CD8-positive, alpha-beta memory T cell (primary cell): ENCODE data around the gene ZNF385C. TPM values are rescaled to one million over a fixed set of nuclear protein-coding genes. Genes with fewer than 3 reads are reported as not detected.

ENCODE experiments used
- CTCF ChIA-PET: fragments of 350-600 bp; sonication (Branson Sonifier 250); formaldehyde crosslinking; loops from one replicate; lab custom pipeline; 2021; ENCODE audit warnings: antibody characterized with exemption; lab: Charles Lee
- POLR2A ChIA-PET: fragments of 350-600 bp; sonication (Branson Sonifier 250); formaldehyde crosslinking; loops from one replicate; lab custom pipeline; 2021; ENCODE audit warnings: antibody characterized with exemption; lab: Charles Lee
- DNase-seq, 5 donors: peaks; one replicate each; pipeline versions ENCODE4 v3.0.0 to v3.0.0-alpha.2; 2020 to 2022; ENCODE audit warnings: mixed read lengths in 1 of 5
- H3K27ac ChIP-seq: one replicate; pipeline ENCODE4 v1.7.0; 2013; ENCODE audit warnings: low read depth, mild to moderate bottlenecking, low read length, moderate library complexity
- H3K27me3 ChIP-seq: 2 replicates; pipeline ENCODE4 v1.7.0; 2013; ENCODE audit warnings: low read length, mild to moderate bottlenecking; ENCODE audit not compliant: insufficient read depth, poor library complexity, severe bottlenecking
- H3K36me3 ChIP-seq: 2 replicates; pipeline ENCODE4 v1.7.0; 2013; ENCODE audit warnings: mild to moderate bottlenecking, low read length, moderate library complexity; ENCODE audit not compliant: insufficient read depth
- H3K4me1 ChIP-seq: 2 replicates; pipeline ENCODE4 v1.7.0; 2013; ENCODE audit warnings: mild to moderate bottlenecking, low read length, moderate library complexity; ENCODE audit not compliant: insufficient read depth
- H3K4me3 ChIP-seq: 2 replicates; pipeline ENCODE4 v1.7.0; 2013; ENCODE audit warnings: mild to moderate bottlenecking, low read length
- H3K9me3 ChIP-seq: 2 replicates; pipeline ENCODE4 v1.7.0; 2013; ENCODE audit warnings: mild to moderate bottlenecking, low read length
- H3K27ac Mint-ChIP-seq, 8 donors: one replicate each; pipeline ENCODE4 v1.8.0; 2020 to 2021; ENCODE audit warnings: mixed read lengths in 8 of 8, mild to moderate bottlenecking in 6 of 8, inconsistent platforms in 3 of 8, moderate library complexity in 3 of 8
- H3K27me3 Mint-ChIP-seq, 2 donors: one replicate each; pipeline ENCODE4 v1.8.0; 2020 to 2021; ENCODE audit warnings: mixed read lengths in 2 of 2, mild to moderate bottlenecking in 1 of 2, moderate library complexity in 1 of 2
- H3K36me3 Mint-ChIP-seq, 3 donors: one replicate each; pipeline ENCODE4 v1.8.0; 2020 to 2021; ENCODE audit warnings: mixed read lengths in 3 of 3, inconsistent platforms in 1 of 3, mild to moderate bottlenecking in 1 of 3
- H3K4me1 Mint-ChIP-seq, 3 donors: one replicate each; pipeline ENCODE4 v1.8.0; 2020 to 2021; ENCODE audit warnings: mixed read lengths in 3 of 3, inconsistent platforms in 1 of 3, mild to moderate bottlenecking in 1 of 3
- H3K4me3 Mint-ChIP-seq, 7 donors: one replicate each; pipeline ENCODE4 v1.8.0; 2020 to 2021; ENCODE audit warnings: mixed read lengths in 7 of 7, mild to moderate bottlenecking in 6 of 7, moderate library complexity in 4 of 7, inconsistent platforms in 2 of 7
- H3K9me3 Mint-ChIP-seq, 5 donors: one replicate each; pipeline ENCODE4 v1.8.0; 2020 to 2022; ENCODE audit warnings: mixed read lengths in 5 of 5, mild to moderate bottlenecking in 3 of 5, moderate library complexity in 2 of 5, inconsistent platforms in 1 of 5
- polyA plus RNA-seq: library from polyadenylated mRNA; unstranded; fragments of 300-500 nt; fragmentation: Illumina TruSeq; gene quantifications from one replicate; pipeline ENCODE4 v1.2.3, GENCODE V29; 2021
- total RNA-seq, 2 experiments: library from RNA; stranded (reverse); gene quantifications; one replicate each; pipeline ENCODE4 v1.2.3, GENCODE V29; 2021

ZNF385C gene
- total and polyA plus RNA-seq, 3 experiments from 2014 or later: not detected

- no peaks in the 10 kb centered on the region for H3K27me3 ChIP-seq
- peaks cover 15 to 38% of the 10 kb centered on the region in 2 donors for H3K27me3 Mint-ChIP-seq
- H3K9me3 ChIP-seq: no peaks in the 10 kb centered on the region
- no peak overlapping the region for H3K4me3 ChIP-seq
- ChIA-PET POLR2A (no interaction called here), CTCF (interaction anchor here (0.8 to 1.4 kb wide), 3 partner anchors 20 to 25 kb away, joined by 3 to 7 read pairs (median 3); no protein-coding TSS in a partner anchor)
- no peak for DNase-seq
- H3K27ac Mint-ChIP-seq: no peak overlapping the region
- no peaks in the 10 kb centered on the region for H3K4me1 Mint-ChIP-seq
- no peaks in the 10 kb centered on the region for H3K9me3 Mint-ChIP-seq
- no peaks in the 10 kb centered on the region for H3K4me1 ChIP-seq
- peaks cover 0 to 2% (median 0%) of the 10 kb centered on the region in 3 donors for H3K36me3 Mint-ChIP-seq
- no peak overlapping the region for H3K27ac ChIP-seq
- no peak overlapping the region for H3K4me3 Mint-ChIP-seq
- H3K36me3 ChIP-seq: no peaks in the 10 kb centered on the region
Observed at GRCh38 chr17:42090964-42091790, 7.1 kb downstream of the ZNF385C start.

GRCh38 chr17:42088736-42089135 is 9.5 kb downstream of the ZNF385C start:
- POLR2A ChIA-PET: no interaction called here

GRCh38 chr17:42087736-42088705 is 10.3 kb downstream of the ZNF385C start:
- Histone ChIP-seq H3K4me3 (no peak overlapping the region), H3K9me3 (no peaks in the 10 kb centered on the region), H3K27ac (no peak overlapping the region), H3K36me3 (no peaks in the 10 kb centered on the region), H3K27me3 (no peaks in the 10 kb centered on the region), H3K4me1 (no peaks in the 10 kb centered on the region)
- no peaks in the 10 kb centered on the region for H3K9me3 Mint-ChIP-seq
- DNase-seq: no peak
- ChIA-PET CTCF (interaction anchor here (0.6 kb wide), 1 partner anchor 15 kb away, joined by 3 read pairs; no protein-coding TSS in a partner anchor), POLR2A (no interaction called here)
- no peak overlapping the region for H3K4me3 Mint-ChIP-seq
- H3K36me3 Mint-ChIP-seq: peaks cover 0 to 2% (median 0%) of the 10 kb centered on the region in 3 donors
- H3K4me1 Mint-ChIP-seq: no peaks in the 10 kb centered on the region
- H3K27ac Mint-ChIP-seq: no peak overlapping the region
- peaks cover 6 to 25% of the 10 kb centered on the region in 2 donors for H3K27me3 Mint-ChIP-seq

More at GRCh38 chr17:42088736-42089135, 9.5 kb downstream of the ZNF385C start:
- Histone ChIP-seq H3K4me1 (no peaks in the 10 kb centered on the region), H3K27ac (no peak overlapping the region), H3K27me3 (no peaks in the 10 kb centered on the region), H3K9me3 (no peaks in the 10 kb centered on the region), H3K4me3 (no peak overlapping the region), H3K36me3 (no peaks in the 10 kb centered on the region)
- Mint-ChIP-seq H3K9me3 (no peaks in the 10 kb centered on the region), H3K4me1 (no peaks in the 10 kb centered on the region), H3K4me3 (no peak overlapping the region), H3K27me3 (peaks cover 6 to 25% of the 10 kb centered on the region in 2 donors), H3K27ac (no peak overlapping the region), H3K36me3 (peaks cover 0 to 2% (median 0%) of the 10 kb centered on the region in 3 donors)
- CTCF ChIA-PET: no interaction called here
- no peak for DNase-seq

- no peaks in the 10 kb centered on the region for H3K9me3 ChIP-seq
- Mint-ChIP-seq H3K4me3 (no peak overlapping the region), H3K27ac (no peak overlapping the region), H3K27me3 (peaks cover 6 to 20% of the 10 kb centered on the region in 2 donors), H3K9me3 (no peaks in the 10 kb centered on the region), H3K4me1 (no peaks in the 10 kb centered on the region), H3K36me3 (peaks cover 0 to 2% (median 0%) of the 10 kb centered on the region in 3 donors)
- H3K27me3 ChIP-seq: no peaks in the 10 kb centered on the region
- ChIA-PET POLR2A (no interaction called here), CTCF (interaction anchor here (0.6 kb wide), 1 partner anchor 16 kb away, joined by 3 read pairs; no protein-coding TSS in a partner anchor)
- H3K36me3 ChIP-seq: no peaks in the 10 kb centered on the region
- H3K27ac ChIP-seq: no peak overlapping the region
- H3K4me3 ChIP-seq: no peak overlapping the region
- no peak for DNase-seq
- no peaks in the 10 kb centered on the region for H3K4me1 ChIP-seq
Observed at GRCh38 chr17:42087042-42087701, 11.1 kb downstream of the ZNF385C start.

- no peak overlapping the region for H3K4me3 Mint-ChIP-seq
- H3K27ac Mint-ChIP-seq: no peak overlapping the region
- DNase-seq: no peak
- no peaks in the 10 kb centered on the region for H3K27me3 ChIP-seq
- H3K4me1 Mint-ChIP-seq: no peaks in the 10 kb centered on the region
- ChIA-PET POLR2A (no interaction called here), CTCF (no interaction called here)
- H3K4me1 ChIP-seq: no peaks in the 10 kb centered on the region
- H3K9me3 Mint-ChIP-seq: no peaks in the 10 kb centered on the region
- no peaks in the 10 kb centered on the region for H3K36me3 ChIP-seq
- no peak overlapping the region for H3K4me3 ChIP-seq
- peaks cover 0 to 2% of the 10 kb centered on the region in 2 donors for H3K27me3 Mint-ChIP-seq
- H3K9me3 ChIP-seq: no peaks in the 10 kb centered on the region
- H3K36me3 Mint-ChIP-seq: no peaks in the 10 kb centered on the region
- H3K27ac ChIP-seq: no peak overlapping the region
Observed at GRCh38 chr17:42081516-42082129, 16.6 kb downstream of the ZNF385C start.

- Histone ChIP-seq H3K4me3 (no peak overlapping the region), H3K4me1 (no peaks in the 10 kb centered on the region), H3K36me3 (no peaks in the 10 kb centered on the region), H3K27ac (no peak overlapping the region), H3K27me3 (no peaks in the 10 kb centered on the region), H3K9me3 (no peaks in the 10 kb centered on the region)
- no peaks in the 10 kb centered on the region for H3K4me1 Mint-ChIP-seq
- H3K9me3 Mint-ChIP-seq: no peaks in the 10 kb centered on the region
- H3K27ac Mint-ChIP-seq: no peak overlapping the region
- no peaks in the 10 kb centered on the region for H3K36me3 Mint-ChIP-seq
- ChIA-PET POLR2A (no interaction called here), CTCF (interaction anchor here (1.2 to 1.5 kb wide), 2 partner anchors 14 to 56 kb away, joined by 3 to 7 read pairs; no protein-coding TSS in a partner anchor)
- peaks cover 2 to 6% of the 10 kb centered on the region in 2 donors for H3K27me3 Mint-ChIP-seq
- H3K4me3 Mint-ChIP-seq: no peak overlapping the region
- DNase-seq: no peak
Observed at GRCh38 chr17:42079541-42079940, 18.7 kb downstream of the ZNF385C start.

GRCh38 chr17:42078396-42079043 is 19.8 kb downstream of the ZNF385C start:
- Histone ChIP-seq H3K4me3 (no peak overlapping the region), H3K4me1 (no peaks in the 10 kb centered on the region), H3K27me3 (no peaks in the 10 kb centered on the region), H3K36me3 (no peaks in the 10 kb centered on the region), H3K9me3 (no peaks in the 10 kb centered on the region), H3K27ac (no peak overlapping the region)
- no peak for DNase-seq
- CTCF ChIA-PET: no interaction called here
- POLR2A ChIA-PET: no interaction called here
- Mint-ChIP-seq H3K9me3 (no peaks in the 10 kb centered on the region), H3K4me1 (no peaks in the 10 kb centered on the region), H3K36me3 (peaks cover 0 to 5% (median 0%) of the 10 kb centered on the region in 3 donors), H3K4me3 (no peak overlapping the region), H3K27ac (no peak overlapping the region), H3K27me3 (peaks cover 5 to 13% of the 10 kb centered on the region in 2 donors)
